H1 (cell line): ENCODE data around the gene NBL1.
"Not testable (repeated sequence)": the region's sequence is repeated elsewhere in the genome, so short reads cannot be mapped to it uniquely, and the experiment has no call there.

Experiments used
- CBX8 ChIP-seq: fragments of 300-800, 300-1000 bp; sonication (generic); IDR thresholded peaks from 2 replicates; pipeline ENCODE4 v1.7.1; 2016; ENCODE audit warnings: low read depth, low read length, borderline replicate concordance
- CHD2 ChIP-seq: IDR thresholded peaks from 2 replicates; pipeline ENCODE4 v1.6.1; 2012; ENCODE audit warnings: low read length, improper control_type of control experiment
- CREB1 ChIP-seq: IDR thresholded peaks from 2 replicates; pipeline ENCODE4 v1.6.1; 2012; ENCODE audit warnings: inconsistent platforms
- EP300 ChIP-seq, 2 experiments: IDR thresholded peaks; 1 replicate in 1 of 2; 2 replicates in 1 of 2; pipeline ENCODE4 v1.6.1; 2011 to 2012; ENCODE audit warnings: low read depth in 2 of 2, low read length in 2 of 2, mild to moderate bottlenecking in 2 of 2, borderline replicate concordance in 1 of 2, inconsistent platforms in 1 of 2, moderate library complexity in 1 of 2
- EZH2 ChIP-seq: fragments of 200-600 bp; sonication (generic); IDR thresholded peaks from 2 replicates; pipeline ENCODE4 v1.7.1; 2012; ENCODE audit warnings: low read depth, mild to moderate bottlenecking, moderate library complexity, low read length, inconsistent platforms; ENCODE audit not compliant: severe bottlenecking
- GABPA ChIP-seq: IDR thresholded peaks from 2 replicates; pipeline ENCODE4 v1.6.1; 2011; ENCODE audit warnings: mild to moderate bottlenecking, low read length, moderate library complexity, borderline replicate concordance; ENCODE audit not compliant: insufficient read depth
- HDAC2 ChIP-seq, 2 experiments: fragments of 300-600 bp in 1 of 2; sonication (generic) in 1 of 2; IDR thresholded peaks; 2 replicates each; pipeline ENCODE4 v1.6.1; 2011 to 2012; ENCODE audit warnings: low read depth in 2 of 2, low read length in 2 of 2, mild to moderate bottlenecking in 2 of 2, moderate library complexity in 2 of 2, borderline replicate concordance in 1 of 2, inconsistent platforms in 1 of 2
- RFX5 ChIP-seq: IDR thresholded peaks from 2 replicates; pipeline ENCODE4 v1.6.1; 2011; ENCODE audit warnings: low read depth, low read length, improper control_type of control experiment, borderline replicate concordance
- SP2 ChIP-seq: IDR thresholded peaks from 2 replicates; pipeline ENCODE4 v1.6.1; 2012; ENCODE audit warnings: mild to moderate bottlenecking, low read length, inconsistent platforms
- TBP ChIP-seq: IDR thresholded peaks from 2 replicates; pipeline ENCODE4 v1.6.1; 2011; ENCODE audit warnings: low read depth, low read length, improper control_type of control experiment
- ZNF274 ChIP-seq: IDR thresholded peaks from 2 replicates; pipeline ENCODE4 v1.7.0; 2012; ENCODE audit warnings: low read length, borderline replicate concordance; ENCODE audit errors: extremely low read depth
- TF ChIP-seq, protein P1 (sequence below): IDR thresholded peaks from 2 replicates; pipeline ENCODE4 v1.6.1; 2012; ENCODE audit warnings: inconsistent platforms

DNA sequence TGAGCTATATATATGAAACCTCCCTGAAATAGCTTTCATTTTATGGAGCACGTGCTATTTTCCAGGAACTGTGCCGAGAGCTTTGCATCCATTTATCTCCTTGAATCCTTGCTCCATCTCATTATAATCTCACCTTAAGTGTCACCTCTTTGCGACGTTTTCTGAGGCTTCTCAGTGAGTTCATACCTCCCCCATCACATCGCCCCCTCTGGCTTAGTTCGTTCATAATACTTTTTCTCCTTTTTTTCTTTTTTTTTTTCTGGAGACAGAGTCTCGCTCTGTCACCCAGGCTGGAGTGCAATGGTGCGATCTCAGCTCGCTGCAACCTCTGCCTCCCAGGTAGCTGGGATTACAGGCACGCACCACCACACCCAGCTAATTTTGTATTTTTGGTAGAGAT, 4.9 kb upstream of the NBL1 start:
- TF ChIP-seq ZNF274; CBX8; EP300 (IDR thresholded peaks at IDR 0.05; ENCODE audit: borderline replicate concordance in 1 of 2, low read depth in 2 of 2, low read length in 2 of 2); RFX5; HDAC2 (IDR thresholded peaks at IDR 0.05; ENCODE audit: borderline replicate concordance in 1 of 2, low read depth in 2 of 2, low read length in 2 of 2); CREB1; EZH2; TBP; GABPA; SP2; CHD2: not testable (repeated sequence)
- TF ChIP-seq, protein P1, sequence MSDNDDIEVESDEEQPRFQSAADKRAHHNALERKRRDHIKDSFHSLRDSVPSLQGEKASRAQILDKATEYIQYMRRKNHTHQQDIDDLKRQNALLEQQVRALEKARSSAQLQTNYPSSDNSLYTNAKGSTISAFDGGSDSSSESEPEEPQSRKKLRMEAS: not testable (repeated sequence)
